Erythroblast (primary cell): ENCODE data around the gene SLC19A1.

Experiments used
- DNase-seq, 2 experiments: peaks; one replicate each; lab custom pipeline; 2025; lab: John Stamatoyannopoulos, UW
- GATA1 ChIP-seq: IDR thresholded peaks from 2 replicates; pipeline ENCODE4 v1.6.1; 2011; ENCODE audit warnings: low read depth, mild to moderate bottlenecking, control low read depth, low read length, moderate library complexity
- POLR2A ChIP-seq: IDR thresholded peaks from 2 replicates; pipeline ENCODE4 v1.6.1; 2011; ENCODE audit warnings: mild to moderate bottlenecking, low read length

Gene SLC19A1

GRCh38 chr21:45487161-45487806, 55.0 kb downstream of the SLC19A1 start:
- no peak for DNase-seq
- TF ChIP-seq GATA1 (no peak), POLR2A (no peak)

- TF ChIP-seq GATA1 (no peak), POLR2A (no peak)
- DNase-seq = no peak
These were observed 55.6 kb downstream of the SLC19A1 start for GRCh38 chr21:45486443-45487160.

GRCh38 chr21:45485686-45486442, 56.4 kb downstream of the SLC19A1 start:
- no peak for DNase-seq
- no peak for TF ChIP-seq GATA1
- TF ChIP-seq POLR2A = no peak

GRCh38 chr21:45484318-45484717, 57.9 kb downstream of the SLC19A1 start:
- no peak for DNase-seq
- no peak for TF ChIP-seq POLR2A
- no peak for TF ChIP-seq GATA1

- peak; percentile 67 to 78 for DNase-seq
- TF ChIP-seq POLR2A = no peak
- no peak for TF ChIP-seq GATA1
These were observed 59.1 kb downstream of the SLC19A1 start for GRCh38 chr21:45482899-45483821.

- TF ChIP-seq POLR2A = no peak
- TF ChIP-seq GATA1 = no peak
- no peak for DNase-seq
These were observed 60.0 kb downstream of the SLC19A1 start for GRCh38 chr21:45481977-45482898.

- no peak for TF ChIP-seq POLR2A
- DNase-seq = no peak
These were observed 60.7 kb downstream of the SLC19A1 start for GRCh38 chr21:45481566-45481965.

GRCh38 chr21:45480701-45481500, 61.3 kb downstream of the SLC19A1 start:
- DNase-seq = no peak
- no peak for TF ChIP-seq POLR2A
- no peak for TF ChIP-seq GATA1

- no peak for DNase-seq
- TF ChIP-seq POLR2A (no peak), GATA1 (no peak)
These were observed 62.3 kb downstream of the SLC19A1 start for GRCh38 chr21:45479691-45480675.

GRCh38 chr21:45478816-45479669, 63.2 kb downstream of the SLC19A1 start:
- no peak for TF ChIP-seq POLR2A
- TF ChIP-seq GATA1 = no peak
- DNase-seq = no peak
